Breast epithelium (tissue), 3 donors: ENCODE data around the gene PACSIN3.

Experiments used
- CTCF ChIP-seq, 3 donors: fragments of 450-650 bp; IDR thresholded peaks; one replicate each; pipeline ENCODE4 v1.5.1; 2016 to 2017; ENCODE audit warnings: antibody characterized with exemption in 3 of 3, mild to moderate bottlenecking in 3 of 3, moderate library complexity in 3 of 3
- POLR2A ChIP-seq: fragments of 450-650 bp; IDR thresholded peaks from one replicate; pipeline ENCODE4 v1.6.1; 2016; ENCODE audit warnings: antibody characterized with exemption, mild to moderate bottlenecking, moderate library complexity
- POLR2AphosphoS5 ChIP-seq, 3 donors: sonication (generic); formaldehyde crosslinking; IDR thresholded peaks; one replicate each; pipeline ENCODE4 v1.6.1; 2017; ENCODE audit warnings: antibody characterized with exemption in 3 of 3

GRCh38 chr11:47163898-47164297 lies 22.3 kb downstream of the PACSIN3 start:
- no peak for TF ChIP-seq POLR2A
- TF ChIP-seq CTCF (IDR thresholded peaks at IDR 0.05) = no peak
- no peak for TF ChIP-seq POLR2AphosphoS5 (IDR thresholded peaks at IDR 0.05)
